DMS79 (cell line): ENCODE measurements around the gene ITGA2.
A peak's percentile ranks its signal among the peaks of the same experiment; 100 is the strongest.

Experiments
- DNase-seq: peaks from one replicate; lab custom pipeline; 2025; lab: John Stamatoyannopoulos, UW

Gene ITGA2

DNA sequence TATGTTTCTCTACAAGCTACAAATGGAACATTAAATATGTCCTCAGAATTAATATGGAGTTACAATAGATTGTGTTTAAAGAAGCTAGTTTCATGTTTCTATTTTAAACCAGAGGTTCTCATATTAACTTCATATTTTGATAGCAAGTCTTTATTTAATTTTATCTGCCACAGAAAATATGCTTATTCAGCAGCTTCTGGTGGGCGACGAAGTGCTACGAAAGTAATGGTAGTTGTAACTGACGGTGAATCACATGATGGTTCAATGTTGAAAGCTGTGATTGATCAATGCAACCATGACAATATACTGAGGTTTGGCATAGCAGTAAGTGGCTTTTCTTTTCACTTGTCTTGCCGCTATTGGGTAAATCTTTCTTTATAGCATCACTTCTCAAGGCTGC is 66.2 kb downstream of the ITGA2 start:
- DNase-seq: no peak

DNA sequence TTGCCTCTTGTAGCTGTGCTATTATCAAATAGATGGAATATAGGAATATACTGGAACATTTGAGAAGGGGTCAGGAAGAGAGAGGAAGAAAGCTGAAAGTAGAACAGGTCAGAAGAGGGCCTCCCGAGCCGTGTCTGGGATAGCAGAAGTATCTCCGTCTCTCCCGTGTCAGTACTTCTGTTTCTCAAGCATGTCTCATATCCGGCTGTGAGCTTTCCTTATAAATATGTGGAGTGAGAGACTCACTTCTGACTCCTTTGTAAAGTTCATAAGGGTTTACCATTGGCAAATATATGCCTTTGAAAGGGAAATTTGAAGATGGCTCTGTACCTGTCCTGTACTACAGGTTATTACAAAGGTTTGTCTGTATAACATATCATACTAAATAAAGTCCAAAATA is 70.1 kb downstream of the ITGA2 start:
- DNase-seq: no peak

DNA sequence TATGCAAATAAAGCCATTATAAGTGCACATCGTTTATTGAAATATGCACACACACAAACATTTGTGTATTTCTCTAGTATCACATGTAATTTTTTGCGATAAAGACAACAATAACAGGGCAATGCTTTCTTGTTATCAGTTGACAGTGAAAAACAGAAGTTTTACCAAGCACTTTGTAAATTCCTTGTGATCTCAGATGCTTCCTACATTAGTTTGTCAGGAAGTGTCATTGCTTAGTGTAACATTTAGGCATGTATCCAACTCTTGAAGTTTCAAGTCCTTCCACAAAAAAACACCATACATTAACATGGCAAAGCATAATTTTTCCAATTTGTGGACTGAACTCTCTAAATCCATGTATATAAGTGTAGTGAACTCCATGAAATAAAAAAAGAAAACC is 74.0 kb downstream of the ITGA2 start:
- no peak for DNase-seq

DNA sequence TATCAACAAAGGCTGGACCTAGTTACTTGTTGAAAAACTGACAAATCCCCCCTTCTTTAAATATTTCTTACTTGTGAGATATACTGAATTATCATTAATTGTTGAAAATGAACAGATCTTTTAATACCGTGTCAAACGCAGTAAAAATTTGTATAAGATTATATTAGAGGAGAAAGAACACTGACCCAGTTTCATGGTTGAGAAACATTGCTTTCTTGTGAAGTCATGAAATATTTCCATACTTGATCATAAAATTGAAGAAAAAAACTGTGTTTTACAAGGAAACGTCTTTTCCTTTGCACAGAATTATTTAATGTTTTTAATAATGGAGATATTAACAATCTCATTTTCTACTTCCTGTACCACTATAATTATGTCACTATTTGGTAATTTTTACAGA is 74.6 kb downstream of the ITGA2 start:
- no peak for DNase-seq

DNA sequence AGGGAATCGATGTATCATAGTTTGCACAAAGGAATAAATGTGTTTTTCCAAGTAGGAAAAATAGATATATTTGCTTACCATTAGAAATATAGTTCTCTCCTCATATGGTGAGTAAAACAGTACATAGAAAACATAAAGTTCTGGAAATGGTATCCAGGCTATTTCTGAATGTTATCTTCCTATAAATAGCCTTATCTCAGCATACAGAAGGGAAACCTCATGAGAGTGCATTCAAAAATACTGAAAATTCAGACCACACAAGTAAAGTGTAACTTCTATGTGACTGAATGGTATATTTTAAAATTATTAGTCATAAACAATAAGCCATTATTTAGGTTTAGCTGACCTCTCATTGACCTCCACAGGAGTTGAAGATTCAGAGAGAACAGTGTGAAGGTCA is 76.9 kb downstream of the ITGA2 start:
- no peak for DNase-seq

DNA sequence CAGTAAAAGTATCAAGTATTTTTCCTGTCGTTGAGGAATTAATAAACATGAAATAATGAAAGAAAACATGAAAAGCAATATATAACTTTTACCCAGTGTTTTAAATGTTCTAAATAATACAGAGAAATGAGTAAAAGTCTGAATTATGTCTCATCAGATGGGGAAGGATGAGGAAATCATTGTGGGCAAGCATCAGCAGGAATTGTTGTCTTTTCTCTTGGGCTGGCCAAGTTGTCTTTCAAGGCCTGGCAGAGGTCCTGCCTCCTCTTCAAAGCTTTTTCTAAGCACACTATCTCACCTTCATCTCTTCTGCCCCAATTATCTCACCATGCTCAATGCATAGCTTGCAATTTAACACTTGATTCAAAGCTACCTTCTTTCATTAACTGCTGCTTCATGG is 78.5 kb downstream of the ITGA2 start:
- DNase-seq: no peak

DNA sequence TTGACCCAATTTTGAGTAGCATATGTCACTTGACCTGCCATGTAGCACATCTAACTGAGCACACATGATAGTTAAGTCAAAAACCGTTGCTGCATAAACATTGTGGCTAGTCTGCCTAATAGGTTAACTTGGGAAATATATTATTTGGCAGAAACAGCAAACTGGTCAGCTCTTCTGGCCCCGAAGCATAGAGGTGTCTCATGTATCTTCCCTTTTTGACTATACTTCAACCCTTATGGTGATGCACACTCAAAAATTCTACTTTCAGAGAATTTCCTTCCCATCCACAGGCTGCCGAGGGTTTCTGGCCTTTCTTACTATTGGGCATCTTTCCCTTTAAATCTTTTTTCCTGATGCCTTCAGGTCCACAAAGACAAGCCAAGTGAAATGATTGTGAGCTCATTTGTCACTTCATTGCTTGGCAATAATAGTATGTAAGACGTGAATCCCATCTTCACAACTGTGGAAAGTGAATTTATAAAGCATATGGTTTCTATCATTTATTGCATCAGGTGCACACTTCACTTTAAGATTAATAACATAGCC is 79.2 kb downstream of the ITGA2 start:
- no peak for DNase-seq

DNA sequence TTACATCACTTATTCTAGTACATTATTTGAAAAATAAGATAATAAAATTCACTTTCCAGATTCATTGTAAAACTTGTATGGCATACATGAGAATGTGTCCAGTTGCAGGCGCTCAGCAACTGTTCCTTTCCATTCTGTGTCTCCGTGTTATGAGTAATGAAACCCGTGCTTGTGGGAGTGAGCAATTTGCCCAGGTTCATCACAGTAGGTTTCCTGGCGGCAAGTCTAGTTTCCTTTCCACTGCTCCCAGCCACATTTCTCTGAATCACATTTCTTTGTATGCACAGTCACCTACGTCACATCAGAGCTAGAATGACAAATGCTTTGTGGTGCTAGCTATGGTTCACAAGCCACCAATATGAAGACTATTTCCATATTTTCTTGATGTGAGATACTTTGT is 80.5 kb downstream of the ITGA2 start:
- DNase-seq: no peak

DNA sequence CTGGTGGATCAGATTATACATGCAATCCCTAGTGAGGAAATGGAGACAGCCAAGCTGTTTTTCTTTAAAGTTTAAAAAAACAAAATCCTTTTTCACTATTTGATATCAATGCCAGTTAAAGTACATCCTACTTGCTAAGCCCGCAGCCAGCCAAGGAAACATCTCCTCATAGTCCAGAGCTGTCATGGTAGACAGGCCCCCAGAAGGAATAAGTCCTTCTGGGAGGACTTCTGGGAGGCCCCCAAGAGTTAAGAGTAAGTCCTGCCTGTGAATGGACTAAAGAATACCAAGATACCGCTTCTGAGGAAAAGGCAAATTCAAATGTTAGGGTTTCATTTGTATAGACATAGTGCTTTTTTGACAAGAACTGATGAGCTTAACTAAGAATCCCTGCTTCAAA is 82.1 kb downstream of the ITGA2 start:
- no peak for DNase-seq

DNA sequence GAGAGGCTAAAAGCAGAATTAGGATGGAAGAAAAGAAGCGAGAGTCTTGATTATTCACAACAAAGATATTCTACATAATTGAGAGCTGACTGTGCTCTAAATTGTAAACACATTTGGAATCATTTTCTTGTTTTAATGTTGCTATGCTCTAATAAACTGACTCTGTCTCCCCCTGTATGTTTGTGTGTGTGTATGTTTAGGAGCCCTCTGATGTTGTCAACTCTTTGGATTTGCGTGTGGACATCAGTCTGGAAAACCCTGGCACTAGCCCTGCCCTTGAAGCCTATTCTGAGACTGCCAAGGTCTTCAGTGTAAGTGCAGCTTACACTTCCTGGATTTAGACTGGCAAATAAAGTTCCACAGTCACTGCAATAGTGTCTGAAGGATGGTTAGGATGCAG is 82.6 kb downstream of the ITGA2 start:
- no peak for DNase-seq

DNA sequence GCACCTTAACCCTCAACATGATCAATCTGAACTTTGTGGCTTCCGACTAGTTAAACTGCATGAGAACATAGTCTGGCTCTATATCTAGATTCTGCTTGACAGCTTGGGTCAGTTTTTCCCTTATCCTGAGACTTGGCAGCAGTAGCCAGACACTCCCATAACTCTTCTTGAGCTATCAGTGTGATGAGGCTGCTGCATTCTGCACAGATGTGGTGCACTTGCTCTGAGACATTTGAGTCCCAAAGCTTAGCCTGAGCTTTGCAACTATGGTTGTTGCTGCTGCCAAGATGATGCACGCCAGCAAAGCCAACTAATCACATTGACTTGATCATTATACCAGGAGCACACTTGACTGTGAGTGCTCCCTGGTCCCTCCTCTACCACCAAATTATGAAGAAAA is 84.2 kb downstream of the ITGA2 start:
- no peak for DNase-seq

DNA sequence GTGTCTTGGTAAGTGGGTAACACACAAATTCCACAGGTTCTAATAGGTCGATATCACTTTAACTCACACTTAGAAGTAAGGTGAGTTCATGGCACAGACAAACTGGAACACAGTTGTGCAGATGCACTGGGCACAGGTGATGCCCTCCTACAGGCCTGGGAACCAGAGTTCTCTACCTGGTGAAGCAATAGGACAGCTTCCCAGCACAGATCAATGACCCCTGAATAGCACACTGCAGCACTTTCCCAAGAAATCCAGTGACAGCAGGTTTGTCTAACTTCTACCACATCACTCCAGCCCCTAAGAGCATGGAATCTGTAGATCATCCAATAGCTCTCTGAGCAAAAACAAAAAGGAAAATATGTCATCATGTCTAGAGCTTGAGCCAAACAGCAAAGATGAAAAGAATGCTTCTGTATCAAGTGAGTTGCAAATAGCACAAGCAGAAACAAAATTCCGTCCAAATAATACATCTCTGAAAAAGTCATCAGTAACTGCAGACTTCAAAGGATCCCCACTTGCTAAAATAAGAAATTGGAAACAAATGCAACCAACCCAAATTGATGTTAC is 86.9 kb downstream of the ITGA2 start:
- no peak for DNase-seq

DNA sequence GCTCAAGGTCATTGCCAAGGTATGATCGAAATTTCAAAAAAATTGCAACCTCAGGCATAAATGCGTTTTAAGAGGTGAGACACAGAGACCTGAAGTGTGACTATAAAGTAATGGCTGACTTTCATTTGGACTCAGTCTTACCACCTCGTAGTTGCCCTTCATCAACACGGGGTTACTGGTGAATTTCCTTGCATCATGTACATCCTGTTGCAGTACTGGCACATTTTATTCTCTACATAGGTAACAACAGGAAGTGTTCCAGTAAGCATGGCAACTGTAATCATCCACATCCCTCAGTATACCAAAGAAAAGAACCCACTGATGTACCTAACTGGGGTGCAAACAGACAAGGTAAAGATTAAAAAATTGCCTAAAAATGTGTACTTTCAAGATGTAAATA is 91.1 kb downstream of the ITGA2 start:
- DNase-seq: no peak

DNA sequence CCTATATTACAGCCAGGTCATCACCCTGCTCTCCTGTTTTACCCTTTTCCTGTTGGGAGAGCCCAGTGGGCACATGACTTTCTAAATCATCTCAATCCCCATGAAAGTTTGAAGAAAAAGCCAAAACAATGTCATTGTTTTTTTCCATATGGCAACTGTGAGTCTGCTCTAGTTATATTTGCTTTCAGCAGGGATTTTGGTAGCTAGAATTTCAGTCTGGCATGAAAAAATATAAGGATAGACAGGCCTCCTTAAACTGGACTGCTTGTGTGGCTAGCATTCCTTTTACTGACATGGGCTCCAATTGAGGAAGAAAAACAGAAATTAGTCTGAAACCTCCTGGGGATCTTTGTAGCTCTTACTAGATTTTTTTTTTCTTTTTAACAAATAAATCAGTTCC is 94.8 kb downstream of the ITGA2 start:
- no peak for DNase-seq

DNA sequence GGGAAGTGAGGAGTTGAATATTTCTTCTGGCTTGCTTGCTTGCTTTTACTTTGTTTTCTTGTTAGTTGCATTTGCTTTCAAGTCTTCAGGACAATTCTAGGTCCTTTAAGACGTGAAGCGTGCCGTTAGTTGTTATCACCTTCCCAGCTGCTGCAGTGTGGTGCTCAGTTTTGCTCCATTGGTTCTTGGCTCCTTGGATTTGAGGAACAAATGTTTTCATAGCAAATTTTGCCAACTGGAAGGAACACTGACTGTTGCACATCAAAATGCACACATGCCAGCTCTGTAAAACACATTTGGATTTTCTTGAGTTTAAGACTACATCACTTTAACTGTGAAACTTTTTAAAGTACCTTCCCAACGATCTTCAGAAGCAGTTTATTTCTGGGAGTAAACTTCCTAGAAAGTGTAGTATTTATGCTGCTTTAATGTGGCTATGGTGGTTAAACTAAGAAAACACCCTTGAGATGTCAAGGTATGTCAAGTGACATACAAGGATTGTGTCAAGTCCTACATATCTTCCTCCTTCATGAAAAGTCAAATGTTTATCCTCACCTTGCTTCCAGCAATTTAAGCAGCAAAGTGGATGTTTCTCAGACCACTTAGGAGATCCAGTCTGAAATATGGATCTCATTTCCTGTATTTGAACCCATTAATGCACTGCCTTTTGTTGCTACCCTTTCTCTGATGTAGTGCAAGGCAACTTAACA is 95.5 kb downstream of the ITGA2 start:
- no peak for DNase-seq

DNA sequence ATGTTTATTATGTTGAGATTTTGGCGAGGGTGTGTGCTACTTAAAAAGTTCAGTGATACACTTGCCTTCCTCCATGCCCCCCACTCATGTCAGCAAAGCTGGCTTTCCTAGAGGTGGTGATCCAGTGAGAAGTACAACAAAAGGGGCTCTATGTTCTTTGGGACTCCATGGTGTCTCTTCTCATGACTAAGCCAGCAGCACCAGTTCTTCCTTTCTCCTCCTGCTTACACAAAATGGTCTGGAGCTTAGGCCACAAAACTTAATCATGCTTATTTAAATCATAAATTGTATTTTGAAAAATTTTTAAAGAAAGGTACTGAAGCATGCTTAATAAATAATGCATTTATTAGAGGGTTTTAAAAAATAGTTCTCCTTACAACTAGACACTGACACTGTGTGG is 98.0 kb downstream of the ITGA2 start:
- DNase-seq: no peak

DNA sequence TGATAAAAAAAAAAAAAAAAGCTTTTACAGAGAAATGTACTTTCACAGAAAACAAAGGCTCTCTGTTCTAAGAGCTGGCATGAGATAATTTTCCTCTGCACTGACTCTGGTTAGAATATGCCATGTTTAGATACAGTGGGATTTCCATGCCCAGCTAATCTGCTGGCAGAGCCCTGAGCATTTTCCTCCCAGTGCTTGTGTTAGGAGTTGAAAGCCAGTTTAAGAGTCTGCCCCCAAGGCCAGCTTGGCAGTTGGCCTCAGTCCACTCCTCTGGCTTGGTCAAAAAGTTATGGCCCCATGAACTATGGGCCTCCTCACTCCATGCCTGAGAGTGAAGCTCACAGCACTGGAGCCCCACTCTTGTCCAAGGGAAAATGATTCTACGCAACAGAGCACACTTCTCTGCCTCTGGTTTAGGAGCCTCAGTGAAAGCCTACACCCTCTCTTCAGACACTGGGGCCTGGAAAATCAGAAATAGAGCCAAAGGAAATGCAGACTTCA is 98.5 kb downstream of the ITGA2 start:
- DNase-seq: no peak

DNA sequence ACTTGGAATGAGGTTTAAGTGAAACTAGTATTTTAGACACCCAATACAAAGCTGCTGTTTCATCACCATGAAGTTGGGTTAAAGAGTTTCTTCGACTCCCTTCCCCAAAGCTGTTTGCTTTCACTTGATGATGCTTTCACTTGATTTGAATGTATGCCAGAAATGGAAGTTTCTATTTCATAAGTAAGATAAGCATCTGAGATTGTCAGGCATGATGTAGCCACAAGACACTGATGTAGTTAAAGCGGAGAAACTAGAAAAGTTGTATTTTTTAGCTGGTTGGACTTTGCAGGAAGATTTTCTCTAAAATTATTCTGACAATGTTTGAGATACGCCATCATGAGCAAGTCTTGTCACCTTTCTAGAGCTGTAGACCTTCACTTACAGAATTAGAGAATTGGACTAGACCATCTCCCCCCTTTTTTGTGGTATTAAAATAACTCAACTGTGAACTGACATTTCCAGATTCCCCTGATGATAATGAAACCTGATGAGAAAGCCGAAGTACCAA is 100.4 kb downstream of the ITGA2 start:
- no peak for DNase-seq

DNA sequence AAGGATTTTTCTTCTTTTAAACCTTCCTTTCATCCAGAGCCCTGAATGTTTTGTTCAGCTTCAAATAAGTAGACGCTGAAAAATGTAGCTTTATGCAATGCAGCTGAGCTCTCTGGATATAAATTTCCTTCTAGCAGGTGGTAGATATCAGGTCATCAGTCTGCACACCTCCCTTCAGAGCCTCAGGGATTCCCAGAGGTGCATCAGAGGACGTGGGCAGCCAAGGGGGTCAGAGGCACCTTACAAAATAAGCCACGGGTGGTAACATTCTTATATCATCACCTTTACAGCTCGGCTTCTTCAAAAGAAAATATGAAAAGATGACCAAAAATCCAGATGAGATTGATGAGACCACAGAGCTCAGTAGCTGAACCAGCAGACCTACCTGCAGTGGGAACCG is 101.1 kb downstream of the ITGA2 start:
- no peak for DNase-seq

DNA sequence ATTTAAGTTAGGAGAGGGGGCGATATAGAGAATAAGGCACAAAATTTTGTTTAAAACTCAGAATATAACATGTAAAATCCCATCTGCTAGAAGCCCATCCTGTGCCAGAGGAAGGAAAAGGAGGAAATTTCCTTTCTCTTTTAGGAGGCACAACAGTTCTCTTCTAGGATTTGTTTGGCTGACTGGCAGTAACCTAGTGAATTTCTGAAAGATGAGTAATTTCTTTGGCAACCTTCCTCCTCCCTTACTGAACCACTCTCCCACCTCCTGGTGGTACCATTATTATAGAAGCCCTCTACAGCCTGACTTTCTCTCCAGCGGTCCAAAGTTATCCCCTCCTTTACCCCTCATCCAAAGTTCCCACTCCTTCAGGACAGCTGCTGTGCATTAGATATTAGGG is 102.1 kb downstream of the ITGA2 start:
- no peak for DNase-seq

DNA sequence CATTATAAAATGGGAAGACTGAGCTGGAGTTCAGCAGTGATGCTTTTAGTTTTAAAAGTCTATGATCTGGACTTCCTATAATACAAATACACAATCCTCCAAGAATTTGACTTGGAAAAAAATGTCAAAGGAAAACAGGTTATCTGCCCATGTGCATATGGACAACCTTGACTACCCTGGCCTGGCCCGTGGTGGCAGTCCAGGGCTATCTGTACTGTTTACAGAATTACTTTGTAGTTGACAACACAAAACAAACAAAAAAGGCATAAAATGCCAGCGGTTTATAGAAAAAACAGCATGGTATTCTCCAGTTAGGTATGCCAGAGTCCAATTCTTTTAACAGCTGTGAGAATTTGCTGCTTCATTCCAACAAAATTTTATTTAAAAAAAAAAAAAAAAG is 103.1 kb downstream of the ITGA2 start:
- no peak for DNase-seq

DNA sequence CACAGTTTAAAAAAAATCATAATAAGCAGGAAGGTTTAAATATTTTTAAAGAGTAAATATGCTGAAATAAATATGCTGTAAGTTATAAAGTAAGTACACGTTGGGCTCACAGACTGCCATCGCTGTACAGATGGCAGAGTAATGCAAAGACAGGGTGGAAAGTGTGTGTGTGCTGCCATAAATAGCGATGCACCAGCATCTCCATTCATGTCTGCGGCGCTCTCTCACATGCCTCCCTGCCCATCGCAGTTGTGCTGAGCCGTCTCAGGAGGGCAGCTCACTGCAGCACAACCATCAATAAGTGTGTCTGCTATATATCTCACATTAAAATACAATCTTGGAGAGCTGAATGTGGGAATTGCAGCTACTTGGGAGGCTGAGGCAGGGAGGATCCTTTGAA is 106.1 kb downstream of the ITGA2 start:
- no peak for DNase-seq

DNA sequence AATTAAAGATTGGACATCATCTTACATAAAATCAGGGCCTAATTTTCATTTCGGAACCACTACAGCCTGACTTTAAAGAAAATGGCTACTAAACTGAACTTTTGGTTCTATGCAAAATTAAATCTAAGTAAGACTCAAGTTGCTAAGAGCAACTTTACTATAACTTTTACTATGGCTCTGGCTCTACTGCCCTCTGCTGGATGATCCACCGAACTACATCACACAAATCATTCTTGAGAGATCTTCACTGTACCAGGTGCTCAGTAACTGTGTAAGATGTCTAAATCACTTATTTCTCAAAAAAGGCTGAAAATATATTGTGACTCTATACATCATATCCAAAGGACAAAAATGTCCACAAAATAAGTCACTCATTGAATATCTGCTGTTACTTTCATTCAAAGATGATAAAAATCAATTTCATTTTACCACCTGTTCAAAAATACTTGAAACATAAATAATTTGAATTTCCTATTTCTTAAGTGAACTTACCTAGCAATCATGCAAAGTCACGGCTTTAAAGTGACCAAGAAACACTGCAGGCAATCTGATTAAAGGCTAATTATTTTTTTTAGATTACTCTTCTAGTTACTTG is 106.9 kb downstream of the ITGA2 start:
- peak; percentile 7 for DNase-seq
